OCI-LY1 (cell line): Measurements from ENCODE around the gene ASTN1.

Source experiments
- H2AFZ ChIP-seq: fragments of 200-600 bp; sonication (generic), shearing (Covaris generic); 2 replicates; pipeline ENCODE4 v1.6.0; 2014; ENCODE audit warnings: antibody characterized with exemption, mild to moderate bottlenecking, low read length
- H3F3A ChIP-seq: fragments of 200-600 bp; sonication (generic), shearing (Covaris generic); 2 replicates; pipeline ENCODE4 v1.6.0; 2014; ENCODE audit warnings: mild to moderate bottlenecking, antibody characterized with exemption, low read length, moderate library complexity; ENCODE audit not compliant: insufficient read depth
- H3K27ac ChIP-seq: fragments of 200-600 bp; sonication (generic); 2 replicates; pipeline ENCODE4 v1.5.1; 2014; ENCODE audit warnings: low read length, mixed run types, mild to moderate bottlenecking, low read depth; ENCODE audit not compliant: poor library complexity, severe bottlenecking
- H3K27me3 ChIP-seq: fragments of 200-600 bp; sonication (generic); 2 replicates; pipeline ENCODE4 v1.6.0; 2014; ENCODE audit warnings: antibody characterized with exemption, mild to moderate bottlenecking, low read length, moderate library complexity; ENCODE audit not compliant: insufficient read depth
- H3K36me3 ChIP-seq: fragments of 200-600 bp; sonication (generic); 2 replicates; pipeline ENCODE4 v1.6.1; 2014; ENCODE audit warnings: mild to moderate bottlenecking, antibody characterized with exemption, low read length, moderate library complexity, mixed read lengths; ENCODE audit not compliant: insufficient read depth
- H3K4me1 ChIP-seq: fragments of 200-600 bp; sonication (generic); 2 replicates; pipeline ENCODE4 v1.5.1; 2014; ENCODE audit warnings: mild to moderate bottlenecking, low read length, moderate library complexity; ENCODE audit not compliant: insufficient read depth, severe bottlenecking
- H3K4me2 ChIP-seq: fragments of 200-600 bp; sonication (generic), shearing (Covaris generic); 2 replicates; pipeline ENCODE4 v1.6.1; 2014; ENCODE audit warnings: low read length
- H3K4me3 ChIP-seq: fragments of 200-600 bp; sonication (generic); 2 replicates; pipeline ENCODE4 v1.5.1; 2014; ENCODE audit warnings: low read length, low read depth, mild to moderate bottlenecking, mixed read lengths; ENCODE audit not compliant: poor library complexity, severe bottlenecking
- H3K79me2 ChIP-seq: fragments of 200-600 bp; shearing (Covaris generic); 2 replicates; pipeline ENCODE4 v1.6.1; 2016; ENCODE audit warnings: mixed run types, low read length, mixed read lengths; ENCODE audit not compliant: insufficient read depth
- H3K9ac ChIP-seq: fragments of 200-600 bp; sonication (generic), shearing (Covaris generic); 2 replicates; pipeline ENCODE4 v1.6.1; 2014; ENCODE audit warnings: mild to moderate bottlenecking, low read length, mixed read lengths
- H3K9me2 ChIP-seq: fragments of 200-600 bp; sonication (generic), shearing (Covaris generic); 2 replicates; pipeline ENCODE4 v1.6.1; 2014; ENCODE audit warnings: low read depth, mild to moderate bottlenecking, low read length, mixed read lengths
- H3K9me3 ChIP-seq: fragments of 200-600 bp; shearing (Covaris generic); 2 replicates; pipeline ENCODE4 v1.6.1; 2014; ENCODE audit warnings: low read length, mixed read lengths
- H4K20me1 ChIP-seq: fragments of 200-600 bp; sonication (generic), shearing (Covaris generic); 2 replicates; pipeline ENCODE4 v1.6.0; 2016; ENCODE audit warnings: mild to moderate bottlenecking, low read length; ENCODE audit not compliant: insufficient read depth
- EZH2 ChIP-seq: fragments of 200-600 bp; sonication (generic), shearing (Covaris generic); IDR thresholded peaks from 2 replicates; pipeline ENCODE4 v1.8.0; 2017; ENCODE audit warnings: borderline replicate concordance, mixed run types, mild to moderate bottlenecking, antibody characterized with exemption, low read length, moderate library complexity, mixed read lengths
- TF ChIP-seq, protein P1 (sequence below): fragments of 200-600 bp; sonication (generic), shearing (Covaris generic); IDR thresholded peaks from 2 replicates; pipeline ENCODE4 v1.5.1; 2017; ENCODE audit warnings: mild to moderate bottlenecking, antibody characterized with exemption, low read length, moderate library complexity, mixed read lengths

The ASTN1 gene

DNA sequence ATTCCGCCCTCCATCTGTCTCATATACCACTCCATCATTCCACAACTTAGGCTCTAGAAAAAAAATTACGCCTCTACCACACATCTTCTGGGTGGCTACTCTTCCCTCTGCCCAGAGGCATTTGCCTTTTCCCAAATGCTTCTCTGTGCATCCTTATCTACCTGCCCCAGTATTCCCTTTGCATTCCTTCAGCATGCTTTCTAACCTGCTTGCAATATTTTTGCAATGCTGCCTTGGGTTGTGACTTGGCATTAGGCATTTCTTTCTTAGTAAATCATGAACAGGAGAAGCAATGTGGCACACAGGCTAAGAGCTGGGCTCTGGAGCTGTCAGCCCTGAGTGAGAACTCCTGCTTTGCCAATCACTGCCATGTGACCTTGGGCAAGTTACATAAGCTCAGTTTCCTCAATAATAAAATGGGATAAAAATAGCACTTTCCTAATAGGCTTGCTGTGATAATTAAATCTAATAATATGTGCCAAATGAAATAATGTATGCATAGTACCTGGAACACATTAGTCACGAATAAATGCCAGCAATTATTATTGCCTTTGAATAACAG, 276.0 kb downstream of the ASTN1 start:
- no peaks in the 10 kb centered on the region for H3K4me1 ChIP-seq
- H2AFZ ChIP-seq, result no peak overlapping the region
- no peaks in the 10 kb centered on the region for H3K79me2 ChIP-seq
- H3K9me3 ChIP-seq, result no peaks in the 10 kb centered on the region
- no peaks in the 10 kb centered on the region for H3F3A ChIP-seq
- no peaks in the 10 kb centered on the region for H3K36me3 ChIP-seq
- no peak for TF ChIP-seq EZH2
- TF ChIP-seq, protein P1, sequence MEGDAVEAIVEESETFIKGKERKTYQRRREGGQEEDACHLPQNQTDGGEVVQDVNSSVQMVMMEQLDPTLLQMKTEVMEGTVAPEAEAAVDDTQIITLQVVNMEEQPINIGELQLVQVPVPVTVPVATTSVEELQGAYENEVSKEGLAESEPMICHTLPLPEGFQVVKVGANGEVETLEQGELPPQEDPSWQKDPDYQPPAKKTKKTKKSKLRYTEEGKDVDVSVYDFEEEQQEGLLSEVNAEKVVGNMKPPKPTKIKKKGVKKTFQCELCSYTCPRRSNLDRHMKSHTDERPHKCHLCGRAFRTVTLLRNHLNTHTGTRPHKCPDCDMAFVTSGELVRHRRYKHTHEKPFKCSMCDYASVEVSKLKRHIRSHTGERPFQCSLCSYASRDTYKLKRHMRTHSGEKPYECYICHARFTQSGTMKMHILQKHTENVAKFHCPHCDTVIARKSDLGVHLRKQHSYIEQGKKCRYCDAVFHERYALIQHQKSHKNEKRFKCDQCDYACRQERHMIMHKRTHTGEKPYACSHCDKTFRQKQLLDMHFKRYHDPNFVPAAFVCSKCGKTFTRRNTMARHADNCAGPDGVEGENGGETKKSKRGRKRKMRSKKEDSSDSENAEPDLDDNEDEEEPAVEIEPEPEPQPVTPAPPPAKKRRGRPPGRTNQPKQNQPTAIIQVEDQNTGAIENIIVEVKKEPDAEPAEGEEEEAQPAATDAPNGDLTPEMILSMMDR, result no peak
- H3K9me2 ChIP-seq, result no peaks in the 10 kb centered on the region
- no peak overlapping the region for H3K9ac ChIP-seq
- no peak overlapping the region for H3K4me3 ChIP-seq
- no peak overlapping the region for H3K27ac ChIP-seq
- no peaks in the 10 kb centered on the region for H4K20me1 ChIP-seq
- H3K4me2 ChIP-seq, result no peak overlapping the region
- no peaks in the 10 kb centered on the region for H3K27me3 ChIP-seq

DNA sequence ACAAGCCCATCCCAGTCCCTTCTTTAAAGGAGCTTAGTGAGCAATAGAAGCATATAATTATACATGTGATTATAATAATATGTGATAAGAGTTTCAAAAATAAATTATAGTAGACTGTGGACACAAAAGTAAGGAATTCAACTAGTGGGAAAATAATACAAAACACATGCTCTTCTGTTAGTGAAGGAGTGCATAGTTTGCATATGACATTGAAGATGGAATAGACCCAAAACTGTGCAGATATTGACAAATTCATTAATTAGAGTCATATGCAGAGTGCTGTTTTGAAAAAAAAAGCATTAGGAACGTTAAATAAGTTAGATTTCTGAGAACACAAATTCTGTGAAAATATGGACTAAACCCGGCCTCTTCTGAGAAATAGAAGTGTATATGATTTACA, 278.8 kb downstream of the ASTN1 start:
- no peaks in the 10 kb centered on the region for H3K4me1 ChIP-seq

DNA sequence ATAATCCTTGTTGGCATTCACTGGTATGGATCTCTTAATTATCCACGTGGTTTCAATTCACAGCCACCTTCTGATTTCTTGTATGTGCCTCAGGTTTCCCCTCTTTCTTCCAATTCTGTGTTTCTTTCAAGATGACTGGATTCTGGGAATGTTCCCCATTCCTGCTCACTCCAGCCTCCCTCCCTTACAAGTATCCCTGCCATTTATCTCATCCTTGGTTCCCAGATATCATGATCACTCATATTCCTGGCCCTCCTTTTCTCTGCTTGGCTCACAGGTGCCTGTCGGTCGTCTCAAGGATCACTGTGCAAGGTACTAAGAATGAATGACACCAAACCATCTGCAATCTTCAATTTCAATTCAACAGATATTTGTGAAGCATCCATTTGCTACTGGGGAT, 279.2 kb downstream of the ASTN1 start:
- Histone ChIP-seq H3K79me2 (no peaks in the 10 kb centered on the region), H3K9me3 (no peaks in the 10 kb centered on the region), H4K20me1 (no peaks in the 10 kb centered on the region), H2AFZ (no peak overlapping the region), H3F3A (no peaks in the 10 kb centered on the region), H3K36me3 (no peaks in the 10 kb centered on the region), H3K27me3 (no peaks in the 10 kb centered on the region), H3K27ac (no peak overlapping the region), H3K4me1 (no peaks in the 10 kb centered on the region), H3K9ac (no peak overlapping the region), H3K4me2 (no peak overlapping the region), H3K9me2 (no peaks in the 10 kb centered on the region), H3K4me3 (no peak overlapping the region)
- TF ChIP-seq, protein P1, result no peak
- no peak for TF ChIP-seq EZH2

More for the DNA sequence above, 278.8 kb downstream of the ASTN1 start:
- no peaks in the 10 kb centered on the region for H3K9me2 ChIP-seq
- TF ChIP-seq, protein P1, result no peak
- no peak for TF ChIP-seq EZH2
- H3K9me3 ChIP-seq, result no peaks in the 10 kb centered on the region
- H3K4me2 ChIP-seq, result no peak overlapping the region
- H3F3A ChIP-seq, result no peaks in the 10 kb centered on the region
- no peaks in the 10 kb centered on the region for H4K20me1 ChIP-seq
- no peaks in the 10 kb centered on the region for H3K79me2 ChIP-seq
- H3K9ac ChIP-seq, result no peak overlapping the region
- no peak overlapping the region for H3K4me3 ChIP-seq
- no peak overlapping the region for H2AFZ ChIP-seq
- H3K27ac ChIP-seq, result no peak overlapping the region
- H3K36me3 ChIP-seq, result no peaks in the 10 kb centered on the region
- H3K27me3 ChIP-seq, result no peaks in the 10 kb centered on the region
